CD4-positive, alpha-beta T cell treated with Interleukin-17A for 1 hour (primary cell): ENCODE measurements around the gene PILRB.
"Not testable (repeated sequence)": the region's sequence is repeated elsewhere in the genome, so short reads cannot be mapped to it uniquely, and the experiment has no call there.

Experiments
- DNase-seq: peaks from one replicate; pipeline ENCODE4 v3.0.0-alpha.2; 2020

The PILRB gene

DNA sequence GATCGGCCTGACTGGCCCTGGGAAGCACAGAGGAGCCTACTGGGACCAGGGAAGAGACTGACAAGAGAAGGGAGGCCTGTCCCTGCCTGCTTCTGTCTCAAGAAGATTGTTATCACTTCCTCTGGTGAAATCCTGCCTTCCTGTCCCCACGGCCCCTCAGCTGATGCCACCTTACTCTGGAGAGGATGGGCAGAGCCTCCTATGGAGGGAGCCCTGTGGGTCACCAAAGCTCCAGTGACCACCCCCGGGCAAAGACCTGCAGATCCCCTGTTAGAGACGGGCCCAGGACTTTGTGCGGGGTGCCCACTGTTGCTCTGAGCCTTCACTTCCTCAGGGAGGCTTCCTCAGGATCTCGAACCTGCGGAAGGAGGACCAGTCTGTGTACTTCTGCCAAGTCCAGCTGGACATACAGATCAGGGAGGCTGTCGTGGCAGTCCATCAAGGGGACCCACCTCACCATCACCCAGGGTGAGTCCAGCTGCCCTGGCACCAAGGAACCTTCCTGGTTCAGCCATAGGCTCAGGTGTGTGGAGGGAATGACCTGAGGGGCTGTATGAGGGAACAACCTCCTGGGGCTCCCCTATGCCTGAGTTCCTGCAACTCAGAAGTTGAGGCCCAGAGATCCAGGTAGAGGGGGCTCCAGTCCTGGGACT is 1.4 kb upstream of the PILRB start:
- DNase-seq, result no peak

DNA sequence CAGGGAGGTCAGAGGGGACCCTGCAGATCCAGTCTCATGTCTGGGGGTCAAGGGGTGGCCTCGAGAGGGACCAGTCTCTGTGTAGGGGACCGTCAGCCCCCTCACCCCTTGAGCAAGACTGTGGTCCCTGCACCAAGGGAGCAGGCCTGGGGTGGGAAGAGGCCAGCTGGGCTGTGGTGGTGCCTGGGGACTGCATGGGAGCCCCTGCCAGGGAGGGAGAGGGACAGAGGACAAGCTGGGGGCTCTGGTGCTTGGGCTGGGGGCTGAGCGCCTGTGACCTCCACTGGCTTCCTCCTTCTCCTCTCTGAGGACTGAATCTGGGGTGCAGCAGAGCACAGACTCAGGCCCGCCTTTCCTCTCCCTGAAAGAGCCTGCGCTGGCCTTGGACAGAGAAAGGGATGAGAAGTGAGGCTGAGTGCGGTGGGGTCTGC is 771 bp upstream of the PILRB start:
- DNase-seq, result no peak

DNA sequence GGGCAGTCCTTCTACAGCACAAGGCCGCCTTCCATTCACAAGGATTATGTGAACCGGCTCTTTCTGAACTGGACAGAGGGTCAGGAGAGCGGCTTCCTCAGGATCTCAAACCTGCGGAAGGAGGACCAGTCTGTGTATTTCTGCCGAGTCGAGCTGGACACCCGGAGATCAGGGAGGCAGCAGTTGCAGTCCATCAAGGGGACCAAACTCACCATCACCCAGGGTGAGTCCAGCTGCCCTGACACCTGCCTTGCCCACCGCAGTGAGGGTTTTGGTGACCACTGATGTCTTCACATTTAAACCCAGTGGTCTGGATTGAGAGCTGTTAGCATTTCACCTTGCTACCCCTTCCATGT is 918 bp downstream of the PILRB start:
- DNase-seq, result no peak

DNA sequence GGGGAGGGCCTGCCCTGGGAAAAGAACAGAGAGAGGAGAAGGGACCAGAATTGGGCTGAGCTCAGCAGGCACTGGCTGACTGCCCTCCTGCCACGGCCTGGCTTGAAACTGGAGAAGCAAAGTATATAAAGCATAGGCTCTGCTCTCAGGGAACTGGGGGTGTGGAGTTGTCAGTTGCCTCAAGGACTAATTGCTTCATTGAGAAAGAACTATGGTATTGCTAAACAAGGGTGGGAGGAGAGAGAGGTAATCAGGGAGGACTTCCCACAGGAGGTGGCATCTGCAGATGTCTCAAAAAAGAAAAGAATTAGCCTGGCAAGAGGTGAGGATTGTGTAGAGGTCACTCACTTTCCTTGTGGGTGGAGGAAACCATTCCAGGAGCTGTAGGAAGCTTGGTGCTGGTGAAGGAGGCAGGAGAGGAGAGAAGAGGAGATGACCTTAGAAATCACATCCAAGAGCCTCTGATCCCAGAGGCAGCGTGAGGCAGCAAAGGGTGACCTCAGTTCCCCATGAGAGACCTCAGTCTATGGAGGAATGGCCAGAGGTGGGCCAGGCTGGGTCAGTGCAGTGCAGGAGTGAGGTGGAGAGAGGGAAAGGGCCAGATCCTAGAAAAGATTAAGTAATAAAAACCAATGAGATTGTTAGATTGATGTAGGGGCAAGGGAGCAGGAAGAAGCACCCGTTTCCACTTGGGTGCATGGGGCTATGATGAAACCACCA is 2.4 kb downstream of the PILRB start:
- no peak for DNase-seq

DNA sequence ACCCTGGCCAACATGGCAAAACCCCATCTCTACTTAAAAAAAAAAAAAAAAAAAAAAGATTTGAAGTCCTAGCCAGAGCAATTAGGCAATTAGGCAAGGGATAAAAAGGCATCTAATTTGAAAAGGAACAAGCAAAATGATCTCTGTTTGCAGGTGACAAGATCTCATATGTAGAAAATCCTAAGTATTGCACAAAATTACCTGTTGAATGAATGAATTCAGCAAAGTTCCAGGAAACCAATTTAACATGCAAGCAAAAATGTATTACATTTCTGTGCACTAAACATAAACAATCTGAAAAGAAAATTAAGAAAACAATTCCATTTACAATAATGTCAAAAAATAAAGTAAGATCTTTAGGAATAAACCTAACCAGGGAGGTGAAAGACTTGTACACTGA is 5.2 kb downstream of the PILRB start:
- DNase-seq, result no peak

DNA sequence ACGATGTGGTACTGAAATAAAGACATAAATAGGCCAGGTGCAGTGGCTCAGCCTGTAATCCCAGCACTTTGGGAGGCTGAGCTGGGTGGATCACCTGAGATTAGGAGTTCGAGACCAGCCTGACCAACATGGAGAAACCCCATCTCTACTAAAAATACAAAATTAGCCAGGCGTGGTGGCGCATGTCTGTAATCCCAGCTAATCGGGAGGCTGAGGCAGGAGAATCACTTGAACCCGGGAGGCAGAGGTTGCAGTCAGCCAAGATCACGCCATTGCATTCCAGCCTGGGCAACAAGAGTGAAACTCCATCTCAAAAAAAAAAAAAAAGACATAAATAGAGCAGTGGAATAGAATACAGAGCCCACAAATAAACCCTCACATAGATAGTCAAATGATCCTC is 5.9 kb downstream of the PILRB start:
- DNase-seq, result not testable (repeated sequence)

DNA sequence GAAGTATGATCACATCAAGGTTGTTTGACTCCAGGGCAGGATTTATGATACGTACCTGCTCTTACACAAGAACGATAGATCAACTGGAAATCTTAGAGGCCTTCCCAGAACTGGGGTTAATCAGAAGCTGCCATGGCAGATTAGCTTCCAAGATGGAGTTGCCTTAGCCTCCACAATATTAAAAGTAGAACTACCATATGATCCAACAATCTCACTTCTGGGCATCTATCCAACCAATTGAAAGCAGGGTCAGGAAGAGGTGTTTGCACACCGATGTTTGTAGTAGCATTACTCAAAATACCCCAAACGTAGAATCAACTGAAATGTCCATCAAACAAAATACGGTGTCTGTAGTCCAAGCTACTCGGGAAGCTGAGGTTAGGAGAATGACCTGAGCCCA is 6.6 kb downstream of the PILRB start:
- DNase-seq, result no peak

DNA sequence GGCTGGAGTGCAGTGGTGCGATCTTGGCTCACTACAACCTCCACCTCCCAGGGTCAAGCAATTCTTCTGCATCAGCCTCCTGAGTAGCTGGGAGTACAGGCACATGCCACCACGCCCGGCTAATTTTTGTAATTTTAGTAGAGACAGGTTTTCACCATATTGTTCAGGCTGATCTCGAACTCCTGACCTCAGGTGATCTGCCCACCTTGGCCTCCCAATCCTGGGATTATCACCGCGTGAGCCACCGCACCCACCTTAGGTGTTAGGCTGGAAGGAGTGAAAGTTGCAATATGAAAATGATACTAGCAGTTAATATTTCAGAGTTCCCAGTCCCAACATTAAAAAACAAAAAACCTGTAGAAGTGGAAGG is 8.1 kb downstream of the PILRB start:
- DNase-seq, result not testable (repeated sequence)

DNA sequence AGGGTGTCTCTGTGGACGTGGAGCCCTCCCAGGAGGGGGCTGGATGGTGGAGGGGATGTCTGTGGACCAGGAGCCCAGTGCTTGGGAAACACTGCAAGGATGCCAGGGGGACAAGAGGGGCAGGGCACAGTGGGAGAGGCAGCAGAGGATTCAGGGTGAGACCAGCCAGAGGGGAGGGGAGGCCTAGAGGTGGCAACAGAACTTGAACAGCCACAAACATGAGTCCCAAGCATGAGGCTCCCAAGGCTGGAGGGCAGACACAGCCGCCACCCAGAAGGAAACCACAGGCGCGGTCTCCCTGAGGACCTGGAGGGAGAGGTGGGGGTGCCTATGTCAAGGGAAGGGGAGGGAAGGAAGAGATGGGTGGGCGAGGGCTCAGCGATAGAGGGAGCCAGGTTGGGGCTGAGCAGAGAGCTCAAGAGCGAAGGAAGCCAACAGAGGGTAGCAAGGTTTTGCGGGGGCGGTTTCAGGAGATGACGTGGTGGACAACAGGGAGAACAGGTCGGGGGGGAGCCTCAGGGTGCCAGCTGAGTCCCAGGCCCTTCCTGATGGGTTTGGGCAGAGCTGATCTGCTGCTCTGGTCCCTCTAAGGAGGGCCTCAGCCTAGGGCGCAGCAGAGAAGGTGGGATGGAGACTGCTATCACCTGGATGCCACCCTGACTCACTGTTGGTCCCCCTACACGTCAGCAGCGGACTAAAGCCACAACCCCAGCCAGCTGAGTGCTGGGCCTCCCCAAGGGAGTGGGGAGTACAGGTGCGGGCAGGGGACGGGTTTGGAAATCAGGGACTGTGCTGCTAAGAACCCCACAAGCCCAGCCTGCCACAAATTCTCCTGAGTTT is 8.7 kb downstream of the PILRB start:
- no peak for DNase-seq

DNA sequence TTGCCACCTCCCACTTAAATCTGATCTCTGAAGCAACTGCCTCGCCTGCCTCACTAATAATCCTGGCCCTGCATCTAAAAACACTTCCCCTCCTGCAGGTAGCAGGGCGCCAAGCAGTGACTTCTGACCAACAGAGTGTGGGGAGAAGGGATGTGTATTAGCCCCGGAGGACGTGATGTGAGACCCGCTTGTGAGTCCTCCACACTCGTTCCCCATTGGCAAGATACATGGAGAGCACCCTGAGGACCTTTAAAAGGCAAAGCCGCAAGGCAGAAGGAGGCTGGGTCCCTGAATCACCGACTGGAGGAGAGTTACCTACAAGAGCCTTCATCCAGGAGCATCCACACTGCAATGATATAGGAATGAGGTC is 9.3 kb downstream of the PILRB start:
- DNase-seq, result no peak

DNA sequence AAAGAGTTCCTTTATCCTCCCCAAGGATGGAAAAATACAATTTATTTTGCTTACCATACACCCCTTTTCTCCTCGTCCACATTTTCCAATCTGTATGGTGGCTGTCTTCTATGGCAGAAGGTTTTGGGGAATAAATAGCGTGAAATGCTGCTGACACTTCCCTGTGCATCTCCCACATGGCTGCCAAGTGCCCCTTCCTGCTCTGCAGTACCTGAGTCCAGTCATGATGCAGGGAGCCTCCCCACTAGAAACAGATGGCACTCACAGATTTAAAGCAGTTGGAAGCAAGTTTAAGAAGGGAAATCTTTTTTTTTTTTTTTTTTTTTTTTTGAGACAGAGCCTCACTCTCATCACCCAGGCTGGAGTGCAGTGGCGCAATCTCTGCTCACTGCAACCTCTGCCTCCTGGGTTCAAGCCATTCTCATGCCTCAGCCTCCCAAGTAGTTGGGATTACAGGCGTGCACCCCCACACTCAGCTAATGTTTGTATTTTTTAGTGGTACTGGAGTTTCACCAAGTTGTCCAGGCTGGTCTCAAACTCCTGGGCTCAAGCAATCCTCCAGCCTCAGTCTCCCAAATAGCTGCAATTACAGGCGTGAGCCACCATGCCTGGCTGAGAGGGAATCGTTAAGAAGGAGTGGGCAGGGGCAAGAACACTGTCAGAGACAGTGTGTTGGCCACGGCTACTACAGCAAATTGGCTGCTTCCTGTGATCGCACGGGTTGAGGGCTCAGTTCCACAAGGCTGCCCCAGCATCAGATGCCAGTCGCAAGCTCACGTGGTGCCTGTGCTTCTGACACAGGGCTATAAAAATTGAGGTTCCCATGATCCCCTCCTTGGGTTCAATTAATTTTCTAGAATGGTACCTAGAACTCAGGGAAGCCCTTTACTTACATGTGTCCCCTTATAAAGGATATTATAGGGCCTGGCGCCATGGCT is 10.0 kb downstream of the PILRB start:
- no peak for DNase-seq

DNA sequence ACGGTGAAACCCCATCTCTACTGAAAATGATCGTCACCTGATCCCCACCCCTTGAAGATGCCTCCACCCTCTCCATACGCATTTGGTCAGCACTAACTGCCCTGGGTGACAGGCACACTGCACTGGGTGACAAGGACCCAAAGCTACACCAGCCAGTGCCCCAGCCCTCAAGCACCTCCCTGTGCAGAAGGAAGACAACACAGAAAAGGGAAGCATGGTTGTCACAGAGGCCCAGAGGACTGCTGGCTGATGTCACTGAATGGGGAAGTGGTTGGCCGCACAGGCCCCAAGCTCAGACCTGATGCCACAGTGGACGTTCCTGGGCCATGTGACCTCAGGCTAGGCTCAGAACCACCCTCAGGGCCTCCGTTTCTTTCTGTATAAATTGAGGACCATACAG is 11.2 kb downstream of the PILRB start:
- peak; percentile 54 for DNase-seq

DNA sequence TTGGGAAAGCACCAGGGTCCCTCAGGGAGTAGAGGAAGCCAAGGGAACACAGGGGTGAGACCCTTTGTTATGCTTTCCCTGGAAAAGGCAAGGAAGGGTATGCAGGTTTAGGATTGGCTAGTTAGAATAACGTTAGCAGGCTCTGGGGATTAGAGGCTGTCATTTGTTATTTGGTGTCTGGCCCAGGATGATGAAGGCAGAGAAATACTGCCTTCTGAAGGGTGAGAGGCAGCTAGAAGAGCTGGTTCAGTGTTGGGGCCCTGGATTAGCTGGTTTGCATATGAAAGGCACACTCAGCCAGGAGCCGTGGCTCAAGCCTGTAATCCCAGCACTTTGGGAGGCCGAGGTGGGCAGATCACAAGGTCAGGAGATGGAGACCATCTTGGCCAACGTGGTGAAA is 12.4 kb downstream of the PILRB start:
- no peak for DNase-seq

DNA sequence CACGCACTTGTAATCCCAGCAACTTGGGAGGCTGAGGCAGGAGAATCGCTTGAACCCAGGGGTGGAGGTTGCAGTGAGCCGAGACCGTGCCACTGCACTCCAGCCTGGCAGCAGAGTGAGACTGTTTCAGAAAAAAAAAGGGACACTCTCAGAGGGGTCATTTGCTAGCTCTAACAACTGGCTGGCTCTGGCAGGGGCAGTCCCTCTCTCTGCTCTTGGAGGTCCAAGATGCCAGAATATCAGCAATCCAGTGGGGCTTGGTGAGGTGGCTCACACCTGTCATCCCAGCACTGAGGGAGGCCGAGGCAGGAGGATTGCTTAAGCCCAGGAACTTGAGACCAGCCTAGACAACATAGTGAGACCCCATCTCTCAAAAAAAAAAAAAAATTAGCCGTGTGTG is 12.8 kb downstream of the PILRB start:
- DNase-seq, result no peak

DNA sequence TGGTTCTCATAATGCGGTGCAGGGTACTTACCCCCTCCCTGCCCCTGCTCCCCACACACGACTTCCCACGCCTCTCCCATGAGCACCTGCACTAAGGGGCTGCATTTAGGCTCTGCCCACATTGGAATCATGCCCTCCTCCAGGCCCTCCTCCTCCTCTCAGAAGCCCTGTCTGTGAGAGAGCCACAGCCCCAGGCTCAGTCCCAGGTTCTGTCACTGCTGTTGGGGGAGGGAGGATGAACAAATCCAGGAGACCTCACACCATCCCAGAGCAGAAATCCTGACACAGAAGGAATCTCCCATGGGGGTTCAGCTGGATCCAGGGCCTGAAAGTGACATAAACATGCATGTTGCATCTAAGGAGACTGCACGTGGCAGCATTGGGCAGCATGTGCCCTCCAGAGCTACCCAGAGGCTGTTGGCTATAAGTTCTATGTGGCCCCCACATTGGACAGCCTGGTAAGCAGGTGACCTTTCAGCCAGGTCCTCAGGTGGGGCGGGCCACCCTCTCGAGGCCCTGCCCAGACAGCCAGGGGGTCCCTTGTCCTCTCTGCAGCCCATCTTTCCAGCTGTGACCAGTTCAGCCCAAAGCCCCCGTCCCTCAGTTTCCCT is 13.7 kb downstream of the PILRB start:
- no peak for DNase-seq

DNA sequence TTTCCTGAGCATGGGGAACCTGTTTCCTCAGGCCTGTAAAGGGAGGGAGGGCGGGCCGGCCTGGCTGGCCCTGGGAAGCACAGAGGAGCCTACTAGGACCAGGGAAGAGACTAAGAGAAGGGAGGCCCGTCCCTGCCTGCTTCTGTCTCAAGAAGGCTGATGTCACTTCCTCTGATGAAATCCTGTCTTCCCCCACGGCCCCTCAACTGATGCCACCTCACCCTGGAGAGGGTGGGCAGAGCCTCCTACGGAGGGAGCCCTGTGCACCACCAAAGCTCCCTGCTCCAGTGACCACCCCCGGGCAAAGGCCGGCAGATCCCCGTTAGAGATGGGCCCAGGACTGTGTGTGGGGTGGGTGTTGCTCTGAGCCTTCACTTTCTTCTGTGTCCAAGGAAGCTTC is 14.3 kb downstream of the PILRB start:
- peak; percentile 30 for DNase-seq

DNA sequence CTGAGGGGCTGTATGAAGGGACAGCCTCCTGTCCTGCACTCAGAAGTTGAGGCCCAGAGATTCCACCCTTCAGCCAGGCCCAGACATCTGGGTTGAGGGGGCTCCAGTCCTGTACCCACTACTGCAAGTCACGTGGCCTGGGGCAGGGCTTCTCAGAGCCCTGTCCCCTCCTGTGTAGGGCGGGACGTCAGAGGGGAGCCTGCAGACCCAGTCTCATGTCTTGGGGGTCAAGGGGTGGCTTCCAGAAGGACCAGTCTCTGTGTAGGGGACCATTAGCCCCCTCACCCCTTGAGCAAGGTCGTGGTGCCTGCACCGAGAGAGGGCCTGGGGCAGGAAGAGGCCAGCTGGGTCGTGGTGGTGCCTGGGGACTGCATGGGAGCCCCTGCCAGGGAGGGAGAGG is 14.8 kb downstream of the PILRB start:
- no peak for DNase-seq

DNA sequence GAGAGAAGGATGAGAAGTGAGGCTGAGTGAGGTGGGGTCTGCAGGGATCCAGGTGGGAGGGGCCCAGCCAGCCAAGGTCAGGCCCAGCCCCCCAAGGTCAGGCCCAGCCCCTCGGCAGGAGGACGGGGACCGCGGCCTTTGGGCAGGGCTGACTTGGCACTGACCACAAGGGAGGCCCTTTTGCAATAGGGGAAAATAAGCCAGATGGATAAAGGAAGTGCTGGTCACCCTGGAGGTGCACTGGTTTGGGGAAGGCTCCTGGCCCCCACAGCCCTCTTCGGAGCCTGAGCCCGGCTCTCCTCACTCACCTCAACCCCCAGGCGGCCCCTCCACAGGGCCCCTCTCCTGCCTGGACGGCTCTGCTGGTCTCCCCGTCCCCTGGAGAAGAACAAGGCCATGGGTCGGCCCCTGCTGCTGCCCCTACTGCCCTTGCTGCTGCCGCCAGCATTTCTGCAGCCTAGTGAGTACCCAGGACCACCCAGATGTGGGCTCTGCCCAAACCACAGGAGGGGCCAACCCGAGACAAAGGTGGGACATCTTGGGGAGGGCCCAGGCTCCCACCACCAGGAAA is 15.4 kb downstream of the PILRB start, which contains the start of gene PILRA:
TSS of gene PILRA (plus strand) at position 227 of the 571 bp plus-strand sequence. CDS start at position 397, 170 bp downstream.
- DNase-seq, result no peak

DNA sequence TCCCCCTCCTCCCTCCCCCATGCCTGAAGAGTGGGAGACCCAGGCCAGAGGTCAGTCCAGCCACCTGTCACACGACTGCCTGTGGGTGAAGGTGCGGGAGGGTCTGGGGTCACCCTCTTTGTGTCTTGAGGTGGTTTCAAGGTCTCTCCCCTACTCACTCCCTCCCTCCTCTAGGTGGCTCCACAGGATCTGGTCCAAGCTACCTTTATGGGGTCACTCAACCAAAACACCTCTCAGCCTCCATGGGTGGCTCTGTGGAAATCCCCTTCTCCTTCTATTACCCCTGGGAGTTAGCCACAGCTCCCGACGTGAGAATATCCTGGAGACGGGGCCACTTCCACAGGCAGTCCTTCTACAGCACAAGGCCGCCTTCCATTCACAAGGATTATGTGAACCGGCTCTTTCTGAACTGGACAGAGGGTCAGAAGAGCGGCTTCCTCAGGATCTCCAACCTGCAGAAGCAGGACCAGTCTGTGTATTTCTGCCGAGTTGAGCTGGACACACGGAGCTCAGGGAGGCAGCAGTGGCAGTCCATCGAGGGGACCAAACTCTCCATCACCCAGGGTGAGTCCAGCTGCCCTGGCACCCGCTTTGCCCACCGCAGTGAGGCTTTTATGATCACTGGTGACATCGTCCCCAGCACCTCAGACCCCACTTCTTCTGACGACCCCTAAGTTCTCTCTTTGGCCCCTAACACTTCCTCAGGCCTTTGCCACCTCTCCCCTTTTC is 16.1 kb downstream of the PILRB start:
- DNase-seq, result not testable (repeated sequence)

DNA sequence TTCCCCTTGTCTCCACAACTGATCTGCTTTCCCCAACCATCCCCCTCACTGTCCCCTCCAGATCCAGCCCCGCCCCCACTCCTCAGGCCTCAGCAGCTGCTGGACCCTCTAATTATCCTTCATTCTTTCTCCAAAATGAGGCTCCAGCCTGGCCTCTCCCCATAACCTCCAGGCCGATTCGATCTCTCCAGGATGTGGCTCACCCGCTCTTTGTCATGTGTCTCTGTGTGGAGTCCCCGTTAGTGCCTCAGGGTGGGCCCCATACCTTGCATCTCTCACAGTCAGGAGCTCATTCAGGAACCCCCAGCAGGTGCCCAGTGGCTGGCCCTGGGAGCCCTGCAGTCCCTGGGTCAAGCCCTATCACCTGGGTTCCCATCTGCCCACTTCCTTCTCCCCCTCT is 16.7 kb downstream of the PILRB start:
- DNase-seq, result no peak

DNA sequence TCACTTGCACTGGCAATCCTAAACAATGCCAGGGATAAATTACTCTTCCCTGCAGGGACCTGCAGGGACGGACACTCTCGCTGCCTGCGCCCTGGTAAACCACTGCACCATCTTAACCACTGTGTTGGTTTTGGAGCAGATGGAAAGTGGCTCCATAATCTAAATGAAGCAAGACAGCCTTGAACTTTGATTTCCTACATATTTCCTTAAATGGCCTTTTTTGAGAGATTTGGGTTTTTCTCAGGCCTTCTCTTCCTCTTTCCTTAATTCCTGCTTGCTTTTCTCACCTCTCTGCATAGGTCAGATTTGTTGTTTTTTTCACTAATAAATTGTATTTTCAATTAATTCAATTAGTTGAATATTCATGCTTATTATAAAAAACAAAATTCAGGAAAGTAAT is 18.1 kb downstream of the PILRB start:
- no peak for DNase-seq
